ENCODE results near the gene LIN28B.

Gene LIN28B

GRCh38 chr6:105116150-105116549, 159.2 kb downstream of the LIN28B start:
- no peak for DNase-seq

GRCh38 chr6:105120570-105120969, 163.7 kb downstream of the LIN28B start:
- no peak for DNase-seq

GRCh38 chr6:105121981-105122380, 165.1 kb downstream of the LIN28B start:
- no peak for DNase-seq

- DNase-seq, result no peak
These were observed 165.8 kb downstream of the LIN28B start for GRCh38 chr6:105122717-105123116.
